Fibroblast of the conjunctiva (primary cell): ENCODE results near the gene RNF214.

Source experiments
- DNase-seq: peaks from one replicate; pipeline ENCODE4 v3.0.0-alpha.2; 2010; ENCODE audit warnings: low read depth

Gene RNF214

GRCh38 chr11:117282956-117283355 lies 50.5 kb downstream of the RNF214 start:
- no peak for DNase-seq

DNA sequence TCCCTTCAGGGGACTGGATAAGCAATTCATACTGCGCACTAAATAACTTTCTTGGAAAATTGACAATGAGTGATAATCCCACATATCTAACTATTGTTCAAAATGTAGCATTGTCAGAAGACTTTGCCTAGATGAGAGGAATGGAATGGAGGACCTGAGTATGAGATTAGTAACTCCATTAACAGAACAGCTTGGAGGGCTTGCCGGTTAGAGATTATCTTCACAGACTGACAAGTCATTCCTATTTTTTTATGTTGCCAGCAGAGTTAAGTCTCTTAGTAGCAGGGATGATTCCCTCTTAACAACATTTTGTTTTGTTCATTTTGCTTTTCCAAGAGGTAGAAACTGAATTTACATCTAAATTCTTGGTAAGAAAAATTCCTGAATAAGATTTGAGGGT lies 51.6 kb downstream of the RNF214 start:
- DNase-seq, result no peak

GRCh38 chr11:117286588-117286987 lies 54.1 kb downstream of the RNF214 start:
- DNase-seq, result no peak

- DNase-seq, result no peak
Measured at GRCh38 chr11:117287668-117288067, 55.2 kb downstream of the RNF214 start.

GRCh38 chr11:117289795-117290194 lies 57.3 kb downstream of the RNF214 start:
- no peak for DNase-seq

GRCh38 chr11:117290809-117291396 lies 58.4 kb downstream of the RNF214 start, which contains the start of gene BACE1-AS:
Gene BACE1-AS (plus strand): TSS chr11:117291346.
- DNase-seq, result no peak

- DNase-seq, result no peak
Measured at GRCh38 chr11:117292616-117293015, 60.1 kb downstream of the RNF214 start.

DNA sequence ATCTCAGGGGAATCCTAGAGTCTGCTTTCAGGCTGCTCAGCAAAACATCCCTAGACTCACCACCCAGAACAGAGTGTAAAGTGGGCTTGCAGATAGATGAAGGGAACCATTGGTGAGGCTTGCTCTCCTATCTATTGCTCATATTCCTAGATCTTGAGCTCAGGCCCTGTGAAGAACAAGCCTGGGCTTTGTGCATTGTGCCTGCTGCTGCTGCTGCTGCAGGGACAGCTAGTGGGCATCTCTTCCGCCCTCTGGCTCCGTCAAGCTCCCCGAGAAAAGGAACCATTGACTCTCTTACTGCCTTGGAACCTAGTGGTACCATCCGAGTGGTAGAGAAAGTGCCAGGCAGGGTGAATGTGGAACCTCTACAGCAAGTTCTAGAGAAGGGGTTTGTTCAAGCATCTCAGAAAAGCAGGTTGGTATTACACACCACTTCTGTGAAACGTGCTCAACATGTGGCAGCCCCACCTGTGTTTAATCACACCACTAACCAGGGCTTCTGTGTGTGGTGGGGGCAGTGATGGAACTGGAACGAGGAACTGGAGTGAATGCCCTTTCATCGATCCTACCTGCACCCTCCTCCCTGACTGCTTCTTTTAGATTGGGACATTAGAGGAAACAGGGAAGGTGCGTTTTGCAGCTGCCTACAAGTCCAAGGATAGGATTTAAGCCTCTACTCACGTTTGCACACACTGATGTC lies 63.1 kb downstream of the RNF214 start:
- no peak for DNase-seq

DNA sequence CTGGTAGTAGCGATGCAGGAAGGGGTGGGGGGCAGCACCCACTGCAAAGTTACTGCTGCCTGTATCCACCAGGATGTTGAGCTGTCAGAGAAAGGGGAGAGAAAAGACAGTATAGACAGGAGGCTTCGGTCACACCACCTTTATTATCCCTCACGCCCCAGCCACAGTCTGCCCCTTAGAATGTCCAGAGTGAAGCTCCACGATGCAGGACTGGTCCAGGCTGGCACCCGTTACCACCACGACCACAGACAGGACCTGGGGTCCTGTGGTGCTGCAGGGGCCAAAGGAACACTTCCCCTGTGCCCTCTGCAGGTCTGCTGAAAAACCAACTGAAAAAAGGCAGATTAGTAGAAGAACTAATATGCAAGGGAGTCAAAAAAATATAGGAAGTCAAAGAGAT lies 64.4 kb downstream of the RNF214 start:
- DNase-seq, result no peak

GRCh38 chr11:117298195-117298594 lies 65.7 kb downstream of the RNF214 start:
- no peak for DNase-seq

DNA sequence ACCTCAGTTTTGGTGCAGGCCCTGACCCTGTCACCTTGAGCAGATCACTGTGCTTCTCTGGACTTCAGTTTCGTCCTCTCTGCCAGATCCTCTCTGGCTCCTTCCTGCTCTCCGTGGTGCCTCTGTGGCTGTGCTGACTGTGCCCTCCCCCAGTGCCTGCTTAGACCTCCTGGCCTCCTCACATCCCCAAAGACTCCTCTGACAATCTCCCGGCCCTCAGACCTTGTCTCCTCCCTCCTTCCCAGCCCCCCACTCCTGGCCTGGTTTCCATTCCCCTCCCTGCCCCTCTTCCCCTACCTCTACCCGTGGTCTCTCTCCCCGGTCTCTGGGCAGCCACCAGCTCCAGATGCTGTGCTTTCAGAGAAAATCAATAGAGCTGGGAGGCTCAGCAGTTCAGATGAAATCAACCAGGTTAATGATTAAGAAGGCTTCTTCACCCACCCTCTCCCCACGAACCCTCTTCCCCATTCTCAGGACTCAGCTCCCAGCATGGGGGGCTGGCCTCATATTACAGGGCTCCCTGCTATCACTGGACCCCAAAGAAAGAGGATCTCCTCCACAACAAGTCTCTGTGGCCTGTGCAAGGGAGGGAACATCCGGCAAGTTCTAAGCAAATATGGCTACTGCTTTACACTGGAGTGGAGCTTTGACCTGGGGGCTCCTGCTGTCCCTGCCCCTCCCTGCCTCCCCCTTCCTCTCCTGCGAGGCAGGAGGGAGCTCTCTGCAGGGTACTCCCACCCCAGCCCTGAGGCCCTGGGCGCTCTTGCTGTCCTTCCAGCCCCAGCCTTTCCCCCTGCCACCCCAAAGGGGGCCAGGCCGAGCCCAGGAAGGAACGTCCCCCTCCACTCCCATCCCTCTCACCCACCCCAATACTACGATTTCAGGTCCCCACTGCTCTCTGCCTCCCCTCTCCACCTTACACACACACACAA lies 67.1 kb downstream of the RNF214 start:
- no peak for DNase-seq

- DNase-seq, result peak; percentile 10
Measured at GRCh38 chr11:117300283-117300663, 67.8 kb downstream of the RNF214 start.

DNA sequence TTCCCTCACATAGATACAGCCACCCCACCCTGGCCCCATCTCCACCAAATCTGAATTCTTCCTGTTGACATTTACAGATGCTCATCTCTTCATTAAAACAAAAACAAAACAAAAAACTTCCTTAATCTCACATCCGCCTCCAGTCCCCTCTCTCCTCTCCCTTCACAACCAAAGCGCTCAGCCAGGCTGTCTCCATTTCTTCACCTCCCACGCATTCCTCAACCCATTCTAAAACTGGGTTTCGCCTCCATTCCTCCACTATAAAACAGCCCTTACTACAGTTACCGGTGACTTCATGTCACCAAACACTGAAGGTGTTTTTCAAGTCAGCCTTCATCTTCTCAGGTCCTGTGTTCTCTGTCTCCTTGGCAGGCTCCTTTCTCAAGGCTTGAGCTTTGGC lies 68.3 kb downstream of the RNF214 start:
- no peak for DNase-seq

- no peak for DNase-seq
Measured at GRCh38 chr11:117302228-117302627, 69.8 kb downstream of the RNF214 start.

DNA sequence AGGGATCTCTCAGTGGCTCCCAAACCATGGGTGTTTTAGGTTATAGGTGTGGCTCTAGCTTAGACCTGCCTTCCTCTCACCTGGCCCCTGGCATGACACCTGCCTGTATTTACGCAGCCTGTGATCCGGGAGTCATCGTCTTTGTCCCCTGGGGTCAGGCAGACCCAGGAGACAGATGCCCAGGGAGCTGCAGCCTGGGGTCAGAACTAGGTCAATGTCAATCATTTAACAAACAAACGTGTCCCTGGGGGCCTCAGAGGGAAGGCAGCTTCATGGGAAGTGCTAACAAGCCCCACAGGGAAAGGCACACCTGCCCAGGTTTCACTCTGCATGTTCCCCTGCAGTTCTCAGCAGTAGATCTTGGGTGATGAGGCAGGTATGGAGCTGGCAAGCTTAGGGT lies 70.6 kb downstream of the RNF214 start:
- DNase-seq, result no peak

DNA sequence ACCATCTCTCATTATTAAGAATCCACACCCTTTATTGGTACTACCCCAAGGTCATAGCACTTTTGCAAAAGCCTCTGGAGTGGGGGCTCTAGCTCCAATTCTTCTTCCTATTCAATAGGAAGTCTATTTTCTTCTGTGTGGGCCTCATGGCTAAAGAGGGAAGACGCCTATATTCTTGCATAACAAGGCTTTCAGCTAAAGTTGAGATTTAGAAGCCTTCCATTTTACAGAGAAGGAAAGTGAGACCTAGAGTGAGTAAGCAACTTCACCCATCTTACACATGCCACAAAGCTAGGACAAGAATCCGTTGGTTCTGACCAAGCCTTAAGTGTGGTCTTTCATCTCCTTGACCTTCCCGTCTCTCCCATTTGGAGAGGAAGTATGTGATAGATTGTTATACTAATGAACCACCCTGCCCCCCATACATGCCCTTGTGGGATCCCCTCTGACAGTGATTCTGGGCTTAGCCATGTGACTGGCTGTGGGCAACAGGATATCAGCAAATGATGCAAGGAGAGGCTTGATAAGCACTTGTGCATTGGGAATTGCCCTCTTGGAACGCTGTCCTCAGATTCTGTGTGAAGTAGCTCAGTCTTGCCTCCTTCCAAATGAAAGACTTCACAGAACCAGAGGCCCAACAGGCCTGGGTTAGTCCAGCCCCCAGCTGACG lies 71.3 kb downstream of the RNF214 start:
- no peak for DNase-seq

- no peak for DNase-seq
Measured at GRCh38 chr11:117305145-117305544, 72.7 kb downstream of the RNF214 start.

GRCh38 chr11:117309310-117309709 lies 76.8 kb downstream of the RNF214 start:
- DNase-seq, result no peak

- no peak for DNase-seq
Measured at GRCh38 chr11:117313091-117313490, 80.6 kb downstream of the RNF214 start.

GRCh38 chr11:117313828-117314768 lies 81.6 kb downstream of the RNF214 start:
- DNase-seq, result no peak

GRCh38 chr11:117314840-117315239 lies 82.4 kb downstream of the RNF214 start:
- DNase-seq, result no peak
